Fibroblast of lung (primary cell): ENCODE measurements around the gene TRUB2. TPM values are rescaled to one million over a fixed set of nuclear protein-coding genes. Genes with fewer than 3 reads are reported as not detected.

Source experiments
- DNase-seq, 2 donors: peaks; one replicate each; pipeline versions ENCODE4 v3.0.0 to v3.0.0-alpha.2; 2010; ENCODE audit warnings: low read depth in 2 of 2
- H2AFZ ChIP-seq: 2 replicates; pipeline ENCODE4 v1.5.1; 2012; ENCODE audit warnings: low read length, control low read depth, inconsistent platforms
- H3K27ac ChIP-seq: 2 replicates; pipeline ENCODE4 v1.5.1; 2011; ENCODE audit warnings: low read length, control low read depth; ENCODE audit not compliant: insufficient read depth
- H3K27me3 ChIP-seq: 2 replicates; pipeline ENCODE4 v1.5.1; 2011; ENCODE audit warnings: mild to moderate bottlenecking, low read length; ENCODE audit not compliant: control insufficient read depth, insufficient read depth
- H3K36me3 ChIP-seq: 2 replicates; pipeline ENCODE4 v1.5.1; 2011; ENCODE audit warnings: low read length; ENCODE audit not compliant: control insufficient read depth, insufficient read depth
- H3K4me1 ChIP-seq: 2 replicates; pipeline ENCODE4 v1.5.1; 2011; ENCODE audit warnings: low read length; ENCODE audit not compliant: control insufficient read depth, insufficient read depth; ENCODE audit errors: extremely low read depth
- H3K4me2 ChIP-seq: 2 replicates; pipeline ENCODE4 v1.5.1; 2011; ENCODE audit warnings: low read length, control low read depth; ENCODE audit not compliant: insufficient read depth; ENCODE audit errors: extremely low read depth
- H3K4me3 ChIP-seq, 4 experiments: fragments of 200-600 bp in 1 of 4; sonication (generic) in 1 of 4; replicated peaks in 1 of 4; 2 replicates each; pipeline ENCODE4 v1.5.1; 2011 to 2016; ENCODE audit warnings: low read length in 4 of 4, low read depth in 3 of 4, mild to moderate bottlenecking in 3 of 4, control low read depth in 2 of 4, inconsistent platforms in 1 of 4, mixed read lengths in 1 of 4; ENCODE audit not compliant: insufficient read depth in 1 of 4; ENCODE audit errors: control extremely low read depth in 1 of 4
- H3K79me2 ChIP-seq: 2 replicates; pipeline ENCODE4 v1.5.1; 2012; ENCODE audit warnings: mild to moderate bottlenecking, low read length, inconsistent platforms; ENCODE audit not compliant: control insufficient read depth, insufficient read depth
- H3K9ac ChIP-seq: 2 replicates; pipeline ENCODE4 v1.5.1; 2011; ENCODE audit warnings: mild to moderate bottlenecking, low read length, control low read depth; ENCODE audit not compliant: insufficient read depth
- H3K9me3 ChIP-seq: 2 replicates; pipeline ENCODE4 v1.5.1; 2012; ENCODE audit warnings: low read depth, low read length; ENCODE audit not compliant: control insufficient read depth, insufficient read depth
- H4K20me1 ChIP-seq: 2 replicates; pipeline ENCODE4 v1.5.1; 2011; ENCODE audit warnings: low read length; ENCODE audit not compliant: control insufficient read depth, insufficient read depth; ENCODE audit errors: extremely low read depth
- CTCF ChIP-seq, 2 donors: IDR thresholded peaks in 1 of 2; conservative IDR thresholded peaks in 1 of 2; 1 replicate in 1 of 2; 2 replicates in 1 of 2; pipeline ENCODE4 v1.5.1; 2011 to 2012; ENCODE audit warnings: low read length in 2 of 2, control low read depth in 1 of 2, inconsistent platforms in 1 of 2, low read depth in 1 of 2, mild to moderate bottlenecking in 1 of 2
- EZH2 ChIP-seq: IDR thresholded peaks from 2 replicates; pipeline ENCODE4 v1.5.1; 2012; ENCODE audit warnings: low read length, control low read depth, mild to moderate bottlenecking; ENCODE audit errors: missing control alignments
- polyA plus RNA-seq, 2 donors: library from polyadenylated mRNA; depleted of rRNA in 1 of 2; stranded (reverse) in 1 of 2; unstranded in 1 of 2; fragments of >200 nt; gene quantifications; 2 replicates each; pipeline ENCODE4 v1.2.1, GENCODE V29; 2011 to 2012; ENCODE audit warnings: missing spikeins in 1 of 2
- total RNA-seq: library from RNA; depleted of rRNA; stranded (reverse); fragments of >200 nt; gene quantifications from 2 replicates; pipeline ENCODE4 v1.2.1, GENCODE V29; 2014

TRUB2 gene
- total and polyA plus RNA-seq, 2 donors (not counting 1 experiment from before 2014, with no cell fraction given): 10.4 to 22.6 TPM

- H3K9ac ChIP-seq: peak overlapping the region; percentile 13
- H3K27me3 ChIP-seq: no peaks in the 10 kb centered on the region
- H3K4me3 ChIP-seq: peak overlapping the region in 3 of 4 experiments; percentile 28 to 54 (median 39)
- H3K4me2 ChIP-seq: peak overlapping the region; percentile 89
- H4K20me1 ChIP-seq: no peaks in the 10 kb centered on the region
- DNase-seq: peak; percentile 74 to 81
- TF ChIP-seq EZH2 (no peak), CTCF (conservative IDR thresholded peaks at IDR 0.05 in 1 of 2, IDR thresholded peaks at IDR 0.05 in 1 of 2; ENCODE audit: low read depth in 1 of 2, low read length in 2 of 2) (peak; percentile 70 to 87)
- no peaks in the 10 kb centered on the region for H3K36me3 ChIP-seq
- H3K79me2 ChIP-seq: no peaks in the 10 kb centered on the region
- peaks cover 6% of the 10 kb centered on the region for H3K4me1 ChIP-seq
- peak overlapping the region; percentile 81 for H2AFZ ChIP-seq
- no peak overlapping the region for H3K27ac ChIP-seq
- no peaks in the 10 kb centered on the region for H3K9me3 ChIP-seq
Observed at GRCh38 chr9:128361986-128362646, 39.9 kb upstream of the TRUB2 start.

- H3K27ac ChIP-seq: peak overlapping the region; percentile 8
Observed at GRCh38 chr9:128361296-128361985, 39.2 kb upstream of the TRUB2 start.

More at GRCh38 chr9:128361296-128361985, 39.2 kb upstream of the TRUB2 start:
- Histone ChIP-seq H3K4me2 (peak overlapping the region; percentile 89), H3K4me3 (peak overlapping the region in 2 of 4 experiments; percentile 39 to 54), H3K9me3 (no peaks in the 10 kb centered on the region), H3K36me3 (no peaks in the 10 kb centered on the region), H4K20me1 (no peaks in the 10 kb centered on the region), H3K79me2 (no peaks in the 10 kb centered on the region), H3K4me1 (peaks cover 6% of the 10 kb centered on the region), H3K27me3 (no peaks in the 10 kb centered on the region), H3K9ac (no peak overlapping the region), H2AFZ (peak overlapping the region; percentile 81)
- no peak for TF ChIP-seq EZH2
- TF ChIP-seq CTCF (conservative IDR thresholded peaks at IDR 0.05 in 1 of 2, IDR thresholded peaks at IDR 0.05 in 1 of 2; ENCODE audit: low read depth in 1 of 2, low read length in 2 of 2): no peak
- no peak for DNase-seq
